GM12864 (cell line): ENCODE measurements around the gene PRSS22.
A peak's percentile ranks its signal among the peaks of the same experiment; 100 is the strongest.

Experiments used
- DNase-seq: peaks from one replicate; pipeline ENCODE4 v3.0.0-alpha.2; 2011; ENCODE audit warnings: low read depth
- H3K4me3 ChIP-seq: 2 replicates; pipeline ENCODE4 v1.5.1; 2011; ENCODE audit warnings: mild to moderate bottlenecking, low read depth, low read length, control low read depth
- TF ChIP-seq, protein P1 (sequence below): IDR thresholded peaks from 2 replicates; pipeline ENCODE4 v1.5.1; 2011; ENCODE audit warnings: low read depth, mild to moderate bottlenecking, moderate library complexity, low read length, control low read depth, inconsistent platforms; ENCODE audit errors: missing control alignments

PRSS22 gene

GRCh38 chr16:2818272-2818876 is 39.6 kb downstream of the PRSS22 start:
- no peak overlapping the region for H3K4me3 ChIP-seq
- TF ChIP-seq, protein P1, sequence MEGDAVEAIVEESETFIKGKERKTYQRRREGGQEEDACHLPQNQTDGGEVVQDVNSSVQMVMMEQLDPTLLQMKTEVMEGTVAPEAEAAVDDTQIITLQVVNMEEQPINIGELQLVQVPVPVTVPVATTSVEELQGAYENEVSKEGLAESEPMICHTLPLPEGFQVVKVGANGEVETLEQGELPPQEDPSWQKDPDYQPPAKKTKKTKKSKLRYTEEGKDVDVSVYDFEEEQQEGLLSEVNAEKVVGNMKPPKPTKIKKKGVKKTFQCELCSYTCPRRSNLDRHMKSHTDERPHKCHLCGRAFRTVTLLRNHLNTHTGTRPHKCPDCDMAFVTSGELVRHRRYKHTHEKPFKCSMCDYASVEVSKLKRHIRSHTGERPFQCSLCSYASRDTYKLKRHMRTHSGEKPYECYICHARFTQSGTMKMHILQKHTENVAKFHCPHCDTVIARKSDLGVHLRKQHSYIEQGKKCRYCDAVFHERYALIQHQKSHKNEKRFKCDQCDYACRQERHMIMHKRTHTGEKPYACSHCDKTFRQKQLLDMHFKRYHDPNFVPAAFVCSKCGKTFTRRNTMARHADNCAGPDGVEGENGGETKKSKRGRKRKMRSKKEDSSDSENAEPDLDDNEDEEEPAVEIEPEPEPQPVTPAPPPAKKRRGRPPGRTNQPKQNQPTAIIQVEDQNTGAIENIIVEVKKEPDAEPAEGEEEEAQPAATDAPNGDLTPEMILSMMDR, result no peak

DNA sequence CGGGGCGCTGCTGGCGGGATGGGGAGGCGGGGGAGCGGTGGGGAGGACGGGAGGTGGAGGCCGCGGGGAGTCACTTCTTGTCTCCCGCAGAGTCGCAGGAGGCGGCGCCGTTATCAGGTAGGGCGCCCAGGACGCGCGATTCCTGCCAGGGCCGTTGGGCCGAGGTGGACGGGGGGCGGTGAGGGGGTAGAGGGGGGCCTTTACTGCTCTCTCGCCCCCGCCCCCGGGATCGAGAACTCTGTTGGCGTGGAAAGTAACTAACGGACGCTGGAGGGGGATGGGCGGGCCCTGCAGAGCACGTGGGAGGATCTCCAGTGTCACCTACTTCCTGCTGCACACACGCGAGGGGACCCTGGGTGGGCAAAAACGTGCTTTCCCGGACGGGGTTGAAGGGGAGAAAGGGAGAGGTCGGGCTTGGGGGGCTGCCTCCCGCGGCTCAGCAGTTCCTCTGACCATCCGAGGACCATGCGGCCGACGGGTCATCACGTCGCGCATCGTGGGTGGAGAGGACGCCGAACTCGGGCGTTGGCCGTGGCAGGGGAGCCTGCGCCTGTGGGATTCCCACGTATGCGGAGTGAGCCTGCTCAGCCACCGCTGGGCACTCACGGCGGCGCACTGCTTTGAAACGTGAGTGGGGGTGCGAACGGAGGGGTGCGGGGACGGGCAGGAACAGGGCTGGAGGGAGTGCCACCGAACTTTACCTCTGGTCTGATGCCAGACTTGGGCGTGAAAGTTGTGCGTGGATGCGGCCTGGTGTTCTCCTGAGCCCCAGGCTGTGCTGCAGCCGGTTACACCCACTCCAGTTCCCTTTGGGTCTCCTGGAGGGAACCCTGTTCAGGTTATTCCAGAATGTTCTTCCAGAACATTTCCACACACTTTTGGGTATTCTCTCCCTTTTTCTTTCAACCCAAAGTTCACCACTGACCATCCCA is 40.4 kb downstream of the PRSS22 start:
- H3K4me3 ChIP-seq, result no peak overlapping the region; the same call in 1 of the 2 replicates
- no peak for DNase-seq
- TF ChIP-seq, protein P1, result no peak

More at GRCh38 chr16:2818272-2818876, 39.6 kb downstream of the PRSS22 start:
- no peak for DNase-seq

- TF ChIP-seq, protein P1, result peak; percentile 41
- no peak for DNase-seq
- no peak within 1 kb of the TSS; the same call in 1 of the 2 replicates for H3K4me3 ChIP-seq
Observed at GRCh38 chr16:2816751-2817339, 41.1 kb downstream of the PRSS22 start, which contains the start of gene PRSS21. PRSS21 (plus strand) TSS chr16:2817237; CDS start chr16:2817269, 32 bp downstream.

DNA sequence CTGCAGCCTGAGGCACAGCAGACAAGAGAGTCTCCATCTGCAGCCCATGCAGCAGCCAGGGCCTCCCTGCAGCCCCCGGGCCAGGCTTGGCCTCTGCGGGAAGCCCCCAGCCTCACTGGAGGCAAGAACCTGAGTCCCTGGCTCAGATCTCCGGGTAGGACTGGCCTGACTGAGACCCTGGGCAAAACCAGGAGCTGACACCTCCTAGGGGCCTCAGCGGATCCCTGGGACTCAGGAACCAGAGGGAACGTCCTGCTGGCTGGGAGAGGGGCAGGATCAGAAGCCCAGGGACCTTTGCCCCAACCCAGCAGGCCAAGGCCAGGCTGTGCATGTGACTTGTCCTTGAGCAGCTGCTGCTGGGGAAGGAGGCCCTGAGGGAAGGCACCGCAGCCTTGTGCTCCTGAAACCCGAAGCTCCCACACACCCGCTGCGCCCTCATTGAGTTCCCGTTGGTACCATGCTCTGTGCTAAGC is 42.6 kb downstream of the PRSS22 start:
- no peak for DNase-seq
- H3K4me3 ChIP-seq, result no peak overlapping the region
- TF ChIP-seq, protein P1, result no peak

DNA sequence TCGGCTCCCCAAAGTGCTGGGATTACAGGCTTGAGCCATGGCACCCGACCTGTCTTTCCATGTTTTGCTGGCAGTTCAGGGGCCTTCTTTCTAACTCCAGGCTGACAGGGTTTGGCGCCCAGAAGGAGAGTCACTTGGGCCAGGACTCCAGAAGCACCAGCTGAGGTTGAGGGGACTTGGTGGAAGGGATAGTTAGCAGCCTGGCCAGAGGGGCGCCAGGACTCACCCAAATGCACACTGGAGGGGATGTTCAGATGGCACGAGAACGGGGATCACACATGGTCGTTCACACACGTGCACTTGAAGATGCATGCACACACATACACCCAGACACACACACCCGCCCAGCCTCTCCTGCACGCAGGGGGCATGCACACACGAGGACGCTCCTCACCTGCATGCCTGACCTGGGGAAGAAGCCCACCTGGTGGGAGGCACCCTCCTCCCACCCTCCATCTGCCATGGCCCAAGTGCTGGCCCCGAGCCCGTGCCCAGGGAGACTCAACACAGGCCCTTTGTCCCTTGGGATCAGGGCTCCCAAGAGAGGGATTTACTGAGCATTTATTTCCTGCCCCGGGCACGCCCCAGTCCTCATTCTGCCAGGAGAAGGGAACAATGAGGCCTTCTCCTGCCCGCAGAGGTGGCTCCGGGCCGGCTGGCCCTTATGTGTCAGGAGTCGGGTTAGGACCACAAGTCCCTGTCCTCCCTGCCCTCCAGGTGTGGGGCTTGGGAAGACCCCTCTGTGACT is 43.2 kb downstream of the PRSS22 start:
- H3K4me3 ChIP-seq, result no peak overlapping the region
- TF ChIP-seq, protein P1, result no peak
- DNase-seq, result no peak

DNA sequence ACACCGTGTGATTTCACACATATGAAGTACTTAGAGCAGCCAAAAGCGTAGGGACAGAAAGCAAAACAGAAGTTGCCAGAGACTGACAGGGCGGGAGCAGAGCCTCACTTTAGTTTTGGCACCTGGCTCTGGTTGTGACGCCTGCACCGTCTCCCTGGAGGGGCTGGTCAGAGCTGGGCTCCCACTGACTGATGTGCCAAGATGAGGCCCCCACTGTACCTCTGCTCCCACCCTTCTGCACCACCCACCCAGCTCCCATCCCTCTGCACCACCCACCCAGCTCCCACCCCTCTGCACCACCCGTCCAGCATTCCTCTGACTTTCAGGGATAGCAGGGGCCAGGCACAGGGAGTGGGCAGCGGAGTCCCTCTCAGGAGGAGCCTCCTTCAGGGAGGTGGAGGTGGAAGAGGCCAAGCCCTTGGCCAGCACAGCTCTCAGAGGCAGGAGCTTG is 44.2 kb downstream of the PRSS22 start:
- TF ChIP-seq, protein P1, result no peak
- H3K4me3 ChIP-seq, result no peak overlapping the region
- DNase-seq, result no peak
